B cell (primary cell): Measurements from ENCODE around the gene TDRD5. TPM values are rescaled to one million over a fixed set of nuclear protein-coding genes. Genes with fewer than 3 reads are reported as not detected.

Source experiments
- ATAC-seq: fragments of 200-7000 bp; cut with Tn5 transposase; one replicate; pipeline ENCODE4 v1.10.0; 2021; ENCODE audit warnings: low read depth, mild to moderate bottlenecking, moderate number of reproducible peaks, moderate library complexity
- CTCF ChIA-PET: fragments of 350-600 bp; sonication (Branson Sonifier 250); formaldehyde crosslinking; loops from one replicate; lab custom pipeline; 2021; ENCODE audit warnings: antibody characterized with exemption, inconsistent platforms; lab: Charles Lee
- POLR2A ChIA-PET: fragments of 350-600 bp; sonication (Branson Sonifier 250); formaldehyde crosslinking; loops from one replicate; lab custom pipeline; 2021; ENCODE audit warnings: antibody characterized with exemption; lab: Charles Lee
- DNase-seq: peaks from one replicate; pipeline ENCODE4 v3.0.0; 2013
- H2AFZ ChIP-seq: 2 replicates; pipeline ENCODE4 v1.6.1; 2012; ENCODE audit warnings: mild to moderate bottlenecking, low read depth, low read length; ENCODE audit not compliant: insufficient read depth, poor library complexity, severe bottlenecking
- H3K27ac ChIP-seq, 2 donors: 1 replicate in 1 of 2; 2 replicates in 1 of 2; pipeline ENCODE4 v1.5.1; 2012 to 2013; ENCODE audit warnings: low read length in 2 of 2, mild to moderate bottlenecking in 2 of 2, moderate library complexity in 1 of 2
- H3K27me3 ChIP-seq, 4 experiments: fragments of 200-600 bp in 1 of 4; sonication (generic) in 1 of 4; replicated peaks in 1 of 4; 1 replicate in 2 of 4; 2 replicates in 2 of 4; pipeline versions ENCODE4 v1.6.1 to v1.7.0; 2013 to 2016; ENCODE audit warnings: low read length in 3 of 4, mild to moderate bottlenecking in 2 of 4, mixed read lengths in 1 of 4, moderate library complexity in 1 of 4; ENCODE audit not compliant: insufficient read depth in 4 of 4, control insufficient read depth in 3 of 4; ENCODE audit errors: control extremely low read depth in 1 of 4
- H3K36me3 ChIP-seq, 2 experiments: replicated peaks in 1 of 2; 1 replicate in 1 of 2; 2 replicates in 1 of 2; pipeline versions ENCODE4 v1.6.1 to v1.7.1; 2013; ENCODE audit warnings: low read length in 1 of 2; ENCODE audit not compliant: insufficient read depth in 2 of 2, control insufficient read depth in 1 of 2; ENCODE audit errors: control extremely low read depth in 1 of 2, extremely low read depth in 1 of 2
- H3K4me1 ChIP-seq, 2 donors: fragments of 200-600 bp in 1 of 2; sonication (generic) in 1 of 2; 1 replicate in 1 of 2; 2 replicates in 1 of 2; pipeline versions ENCODE4 v1.5.1 to v1.6.1; 2013 to 2017; ENCODE audit warnings: low read length in 2 of 2; ENCODE audit not compliant: control insufficient read depth in 2 of 2, insufficient read depth in 2 of 2
- H3K4me2 ChIP-seq: replicated peaks from 2 replicates; pipeline ENCODE3; 2012; ENCODE audit warnings: mild to moderate bottlenecking, low read depth, low read length; ENCODE audit not compliant: poor library complexity, severe bottlenecking
- H3K4me3 ChIP-seq, 5 experiments: fragments of 200-600 bp in 1 of 5; sonication (generic) in 1 of 5; 1 replicate in 3 of 5; 2 replicates in 2 of 5; pipeline versions ENCODE4 v1.5.1 to v1.7.0; 2011 to 2016; ENCODE audit warnings: low read length in 4 of 5, mild to moderate bottlenecking in 4 of 5, low read depth in 2 of 5, control low read depth in 1 of 5, moderate library complexity in 1 of 5; ENCODE audit not compliant: insufficient read depth in 1 of 5; ENCODE audit errors: control extremely low read depth in 1 of 5, extremely low read depth in 1 of 5
- H3K79me2 ChIP-seq: fragments of 200-600 bp; sonication (generic); one replicate; pipeline ENCODE4 v1.6.0; 2016; ENCODE audit warnings: low read length; ENCODE audit not compliant: control insufficient read depth, insufficient read depth
- H3K9ac ChIP-seq: fragments of 200-600 bp; sonication (generic); 2 replicates; pipeline ENCODE4 v1.6.1; 2017; ENCODE audit warnings: mild to moderate bottlenecking, low read length, moderate library complexity
- H3K9me3 ChIP-seq, 3 donors: one replicate each; pipeline versions ENCODE4 v1.6.1 to v1.7.1; 2013; ENCODE audit warnings: low read length in 2 of 3; ENCODE audit not compliant: control insufficient read depth in 2 of 3, insufficient read depth in 1 of 3; ENCODE audit errors: control extremely low read depth in 1 of 3
- H4K20me1 ChIP-seq: 2 replicates; pipeline ENCODE4 v1.6.0; 2012; ENCODE audit warnings: mild to moderate bottlenecking, low read length; ENCODE audit not compliant: insufficient read depth, control insufficient read depth, poor library complexity, severe bottlenecking
- H3K27ac Mint-ChIP-seq: one replicate; pipeline ENCODE4 v1.8.0; 2021; ENCODE audit warnings: mixed read lengths
- H3K27me3 Mint-ChIP-seq: one replicate; pipeline ENCODE4 v1.8.0; 2021; ENCODE audit warnings: mixed read lengths
- H3K4me1 Mint-ChIP-seq: one replicate; pipeline ENCODE4 v1.8.0; 2021; ENCODE audit warnings: mixed read lengths
- H3K4me3 Mint-ChIP-seq: one replicate; pipeline ENCODE4 v1.8.0; 2021; ENCODE audit warnings: mixed read lengths
- H3K9me3 Mint-ChIP-seq: one replicate; pipeline ENCODE4 v1.8.0; 2022; ENCODE audit warnings: mixed read lengths; ENCODE audit not compliant: insufficient read depth
- EZH2 ChIP-seq: IDR thresholded peaks from 2 replicates; pipeline ENCODE4 v1.6.1; 2012; ENCODE audit warnings: borderline replicate concordance, low read depth, mild to moderate bottlenecking, moderate library complexity, low read length; ENCODE audit not compliant: insufficient read depth, poor library complexity, severe bottlenecking
- WGBS: methylation state at CpG from one replicate; pipeline ENCODE4 v1.1.5; 2013; ENCODE audit warnings: missing lambda C conversion rate; ENCODE audit not compliant: insufficient coverage; 5-methylcytosine and 5-hydroxymethylcytosine counted together
- intact Hi-C: fragments of 100-400 bp; cut with micrococcal nuclease; formaldehyde crosslinking; loops from one replicate; pipeline ENCODE4 v1.10.0; 2022
- polyA plus RNA-seq: library from polyadenylated mRNA; depleted of rRNA; stranded (reverse); fragments of >200 nt; gene quantifications from 2 replicates; pipeline ENCODE4 v1.2.3, GENCODE V29; 2012
- total RNA-seq, 2 donors: library from RNA; stranded (reverse); fragments of 120-200 nt in 1 of 2; gene quantifications; 1 replicate in 1 of 2; 2 replicates in 1 of 2; pipeline versions ENCODE4 v1.2.3 to v1.2.4, GENCODE V29; 2013 to 2022
- TF ChIP-seq, protein P1 (sequence below): fragments of 200-600 bp; IDR thresholded peaks from one replicate; pipeline ENCODE4 v1.8.0; 2022; ENCODE audit warnings: antibody characterized with exemption, mild to moderate bottlenecking

Gene TDRD5
- total and polyA plus RNA-seq, 2 donors (not counting 1 experiment from before 2014, with no cell fraction given) = not detected

DNA sequence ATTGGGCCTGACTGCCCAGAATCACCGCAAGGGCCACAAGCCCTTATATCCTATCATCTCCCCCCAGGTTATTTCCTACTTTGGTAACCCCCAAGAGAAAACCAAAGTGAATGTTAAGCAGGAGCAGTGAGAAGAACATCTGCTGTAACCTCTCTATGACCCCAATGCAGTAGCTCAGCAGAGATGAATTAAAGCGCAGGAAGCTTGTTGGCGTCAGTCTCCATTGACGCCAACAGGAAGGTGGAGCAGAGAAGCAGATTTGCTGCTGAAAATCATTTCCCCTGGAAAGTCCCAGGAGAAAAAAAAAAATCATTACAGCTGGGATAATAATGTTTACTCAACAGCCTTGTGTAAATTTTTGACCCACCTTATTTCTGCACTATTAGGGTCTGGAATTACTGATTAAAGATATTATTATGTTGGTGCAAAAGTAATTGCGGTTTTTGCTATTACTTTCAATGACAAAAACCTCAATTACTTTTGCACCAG is 118.3 kb downstream of the TDRD5 start:
- no peak overlapping the region for H3K27ac Mint-ChIP-seq
- H3K27me3 Mint-ChIP-seq = peaks cover 29% of the 10 kb centered on the region
- intact Hi-C loops = no loop called here
- WGBS = no CpG with 5 or more reads among the region's 5 CpGs
- peak overlapping the region; percentile 23 for H2AFZ ChIP-seq
- ATAC-seq (no peak), DNase-seq (peak; percentile 13)
- no peaks in the 10 kb centered on the region for H3K79me2 ChIP-seq
- no peaks in the 10 kb centered on the region for H3K36me3 ChIP-seq
- peaks cover 0 to 3% (median 0%) of the 10 kb centered on the region in 4 experiments for H3K27me3 ChIP-seq
- no peak overlapping the region for H3K27ac ChIP-seq
- H3K4me1 ChIP-seq = no peaks in the 10 kb centered on the region
- H3K9ac ChIP-seq = no peak overlapping the region
- H3K4me2 ChIP-seq = peak overlapping the region; percentile 13
- H3K9me3 ChIP-seq = peaks cover 0 to 14% (median 4%) of the 10 kb centered on the region in 3 donors
- no peak overlapping the region for H3K4me3 Mint-ChIP-seq
- TF ChIP-seq EZH2 = no peak
- TF ChIP-seq, protein P1, sequence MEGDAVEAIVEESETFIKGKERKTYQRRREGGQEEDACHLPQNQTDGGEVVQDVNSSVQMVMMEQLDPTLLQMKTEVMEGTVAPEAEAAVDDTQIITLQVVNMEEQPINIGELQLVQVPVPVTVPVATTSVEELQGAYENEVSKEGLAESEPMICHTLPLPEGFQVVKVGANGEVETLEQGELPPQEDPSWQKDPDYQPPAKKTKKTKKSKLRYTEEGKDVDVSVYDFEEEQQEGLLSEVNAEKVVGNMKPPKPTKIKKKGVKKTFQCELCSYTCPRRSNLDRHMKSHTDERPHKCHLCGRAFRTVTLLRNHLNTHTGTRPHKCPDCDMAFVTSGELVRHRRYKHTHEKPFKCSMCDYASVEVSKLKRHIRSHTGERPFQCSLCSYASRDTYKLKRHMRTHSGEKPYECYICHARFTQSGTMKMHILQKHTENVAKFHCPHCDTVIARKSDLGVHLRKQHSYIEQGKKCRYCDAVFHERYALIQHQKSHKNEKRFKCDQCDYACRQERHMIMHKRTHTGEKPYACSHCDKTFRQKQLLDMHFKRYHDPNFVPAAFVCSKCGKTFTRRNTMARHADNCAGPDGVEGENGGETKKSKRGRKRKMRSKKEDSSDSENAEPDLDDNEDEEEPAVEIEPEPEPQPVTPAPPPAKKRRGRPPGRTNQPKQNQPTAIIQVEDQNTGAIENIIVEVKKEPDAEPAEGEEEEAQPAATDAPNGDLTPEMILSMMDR = no peak
- H3K4me3 ChIP-seq = no peak overlapping the region
- no peaks in the 10 kb centered on the region for H4K20me1 ChIP-seq
- POLR2A ChIA-PET = no interaction called here
- H3K4me1 Mint-ChIP-seq = peaks cover 3% of the 10 kb centered on the region
- peaks cover 7% of the 10 kb centered on the region for H3K9me3 Mint-ChIP-seq
- CTCF ChIA-PET = interaction anchor here (0.8 to 3.5 kb wide), 5 partner anchors 9 to 471 kb away, joined by 3 to 20 read pairs (median 4); no protein-coding TSS in a partner anchor

DNA sequence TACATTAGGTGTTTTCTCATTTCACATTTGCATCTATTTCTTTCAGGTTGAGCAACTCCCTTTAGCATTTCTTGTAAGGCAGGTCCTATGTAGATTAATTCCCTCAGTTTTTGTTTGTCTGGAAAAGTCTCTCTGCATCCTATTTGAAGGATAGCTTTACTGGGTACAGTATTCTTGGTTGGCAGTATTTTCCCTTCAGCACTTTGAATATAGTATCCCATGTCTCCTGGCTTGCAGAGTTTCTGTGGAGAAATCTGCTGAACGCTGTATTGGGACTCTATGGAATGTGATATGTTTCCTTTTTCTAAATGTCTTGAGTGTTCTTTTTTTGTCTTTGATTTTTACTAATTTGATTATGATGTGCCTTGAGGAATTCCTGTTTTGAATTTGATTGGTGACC is 122.5 kb downstream of the TDRD5 start:
- Histone ChIP-seq H3K27ac (no peak overlapping the region), H4K20me1 (no peaks in the 10 kb centered on the region), H3K79me2 (no peaks in the 10 kb centered on the region), H3K36me3 (no peaks in the 10 kb centered on the region), H3K4me3 (no peak overlapping the region), H3K27me3 (no peaks in the 10 kb centered on the region), H3K4me2 (no peak overlapping the region), H3K9me3 (peaks cover 3 to 42% (median 6%) of the 10 kb centered on the region in 3 donors), H2AFZ (no peak overlapping the region), H3K9ac (no peak overlapping the region), H3K4me1 (no peaks in the 10 kb centered on the region)
- no peak for ATAC-seq
- POLR2A ChIA-PET = no interaction called here
- Mint-ChIP-seq H3K4me1 (peaks cover 3% of the 10 kb centered on the region), H3K9me3 (peaks cover 32% of the 10 kb centered on the region), H3K27ac (no peak overlapping the region), H3K4me3 (no peak overlapping the region), H3K27me3 (peaks cover 24% of the 10 kb centered on the region)
- intact Hi-C loops = no loop called here
- TF ChIP-seq EZH2 = no peak
- TF ChIP-seq, protein P1 = no peak
- CTCF ChIA-PET = no interaction called here
- no peak for DNase-seq
- WGBS = 83% methylated on average over 1 of the region's 1 CpG
